ENCODE results near the gene RNF20.

Gene RNF20

GRCh38 chr9:101593345-101593744, 59.7 kb downstream of the RNF20 start:
- Histone ChIP-seq H4K12ac (ENCODE audit: low read depth, low read length) (no peak overlapping the region), H3K4me2 (ENCODE audit: low read length) (no peak overlapping the region), H3K27me3 (ENCODE audit: insufficient read depth, low read length) (no peaks in the 10 kb centered on the region), H3K18ac (ENCODE audit: low read length) (no peak overlapping the region), H3K79me1 (ENCODE audit: low read length) (no peaks in the 10 kb centered on the region), H3K79me2 (ENCODE audit: control insufficient read depth, insufficient read depth, low read length, poor library complexity) (no peaks in the 10 kb centered on the region), H4K91ac (ENCODE audit: low read depth, low read length) (no peak overlapping the region), H3K23ac (ENCODE audit: low read length) (no peak overlapping the region), H3K36me3 (ENCODE audit: control insufficient read depth in 1 of 2, insufficient read depth in 2 of 2, low read length in 2 of 2) (no peaks in the 10 kb centered on the region), H2AK5ac (ENCODE audit: low read length) (no peak overlapping the region), H2AFZ (ENCODE audit: insufficient read depth, low read length, poor library complexity) (no peak overlapping the region), H3K9me3 (ENCODE audit: insufficient read depth, low read depth, low read length) (no peaks in the 10 kb centered on the region), H3K14ac (ENCODE audit: low read length) (no peak overlapping the region), H4K8ac (ENCODE audit: low read depth, low read length) (no peak overlapping the region), H2BK12ac (ENCODE audit: low read length) (no peak overlapping the region), H3K27ac (ENCODE audit: low read depth, low read length) (no peak overlapping the region), H3K4me3 (ENCODE audit: low read depth, low read length) (no peak overlapping the region), H3K9ac (ENCODE audit: low read length) (no peak overlapping the region), H2BK120ac (ENCODE audit: insufficient read depth, low read length, poor library complexity) (no peak overlapping the region), H2BK5ac (ENCODE audit: low read depth, low read length, poor library complexity) (no peak overlapping the region), H3K4ac (ENCODE audit: low read depth, low read length) (no peak overlapping the region), H3K4me1 (ENCODE audit: control insufficient read depth in 1 of 2, insufficient read depth in 2 of 2, low read length in 2 of 2) (no peaks in the 10 kb centered on the region)
- DNase-seq = no peak
- no CpG with 5 or more reads among the region's 2 CpGs for WGBS (ENCODE audit: extremely low coverage, insufficient coverage, insufficient read length)

GRCh38 chr9:101594796-101595195, 61.1 kb downstream of the RNF20 start, which contains the start of gene PPP3R2:
TSS of gene PPP3R2 (minus strand) at chr9:101594969. CDS start at chr9:101594921, 48 bp downstream.
- no peak for DNase-seq
- H3K4me1 ChIP-seq (ENCODE audit: control insufficient read depth in 1 of 2, insufficient read depth in 2 of 2, low read length in 2 of 2) = no peaks in the 10 kb centered on the region
- no peak within 1 kb of the TSS for H3K4ac ChIP-seq (ENCODE audit: low read depth, low read length)
- no peak within 1 kb of the TSS for H4K12ac ChIP-seq (ENCODE audit: low read depth, low read length)
- WGBS (ENCODE audit: extremely low coverage, insufficient coverage, insufficient read length) = no CpG with 5 or more reads among the region's 19 CpGs
- no peaks in the 10 kb centered on the region for H3K27me3 ChIP-seq (ENCODE audit: insufficient read depth, low read length)
- no peaks in the 10 kb centered on the region for H3K79me1 ChIP-seq (ENCODE audit: low read length)
- no peak within 1 kb of the TSS for H4K91ac ChIP-seq (ENCODE audit: low read depth, low read length)
- H3K9me3 ChIP-seq (ENCODE audit: insufficient read depth, low read depth, low read length) = no peaks in the 10 kb centered on the region
- H2BK120ac ChIP-seq (ENCODE audit: insufficient read depth, low read length, poor library complexity) = no peak within 1 kb of the TSS
- no peak within 1 kb of the TSS for H3K23ac ChIP-seq (ENCODE audit: low read length)
- no peak within 1 kb of the TSS for H2AK5ac ChIP-seq (ENCODE audit: low read length)
- no peaks in the 10 kb centered on the region for H3K79me2 ChIP-seq (ENCODE audit: control insufficient read depth, insufficient read depth, low read length, poor library complexity)
- no peak within 1 kb of the TSS for H2BK5ac ChIP-seq (ENCODE audit: low read depth, low read length, poor library complexity)
- no peak within 1 kb of the TSS for H2AFZ ChIP-seq (ENCODE audit: insufficient read depth, low read length, poor library complexity)
- H2BK12ac ChIP-seq (ENCODE audit: low read length) = no peak within 1 kb of the TSS
- no peak within 1 kb of the TSS for H3K4me2 ChIP-seq (ENCODE audit: low read length)
- no peaks in the 10 kb centered on the region for H3K36me3 ChIP-seq (ENCODE audit: control insufficient read depth in 1 of 2, insufficient read depth in 2 of 2, low read length in 2 of 2)
- no peak within 1 kb of the TSS for H3K27ac ChIP-seq (ENCODE audit: low read depth, low read length)
- H4K8ac ChIP-seq (ENCODE audit: low read depth, low read length) = no peak within 1 kb of the TSS
- H3K4me3 ChIP-seq (ENCODE audit: low read depth, low read length) = no peak within 1 kb of the TSS
- H3K9ac ChIP-seq (ENCODE audit: low read length) = no peak within 1 kb of the TSS
- H3K18ac ChIP-seq (ENCODE audit: low read length) = no peak within 1 kb of the TSS
- H3K14ac ChIP-seq (ENCODE audit: low read length) = no peak within 1 kb of the TSS

- Histone ChIP-seq H2AK5ac (ENCODE audit: low read length) (no peak overlapping the region), H3K4me2 (ENCODE audit: low read length) (no peak overlapping the region), H3K23ac (ENCODE audit: low read length) (no peak overlapping the region), H3K14ac (ENCODE audit: low read length) (no peak overlapping the region), H3K9ac (ENCODE audit: low read length) (no peak overlapping the region), H2BK120ac (ENCODE audit: insufficient read depth, low read length, poor library complexity) (no peak overlapping the region), H3K4me1 (ENCODE audit: control insufficient read depth in 1 of 2, insufficient read depth in 2 of 2, low read length in 2 of 2) (no peaks in the 10 kb centered on the region), H2BK5ac (ENCODE audit: low read depth, low read length, poor library complexity) (no peak overlapping the region), H3K36me3 (ENCODE audit: control insufficient read depth in 1 of 2, insufficient read depth in 2 of 2, low read length in 2 of 2) (no peaks in the 10 kb centered on the region), H3K4me3 (ENCODE audit: low read depth, low read length) (no peak overlapping the region), H3K18ac (ENCODE audit: low read length) (no peak overlapping the region), H3K79me1 (ENCODE audit: low read length) (no peaks in the 10 kb centered on the region), H3K4ac (ENCODE audit: low read depth, low read length) (no peak overlapping the region), H3K27me3 (ENCODE audit: insufficient read depth, low read length) (no peaks in the 10 kb centered on the region), H4K91ac (ENCODE audit: low read depth, low read length) (no peak overlapping the region), H2BK12ac (ENCODE audit: low read length) (no peak overlapping the region), H3K9me3 (ENCODE audit: insufficient read depth, low read depth, low read length) (no peaks in the 10 kb centered on the region), H2AFZ (ENCODE audit: insufficient read depth, low read length, poor library complexity) (no peak overlapping the region), H4K12ac (ENCODE audit: low read depth, low read length) (no peak overlapping the region), H3K27ac (ENCODE audit: low read depth, low read length) (no peak overlapping the region), H3K79me2 (ENCODE audit: control insufficient read depth, insufficient read depth, low read length, poor library complexity) (no peaks in the 10 kb centered on the region), H4K8ac (ENCODE audit: low read depth, low read length) (no peak overlapping the region)
- no CpG with 5 or more reads among the region's 11 CpGs for WGBS (ENCODE audit: extremely low coverage, insufficient coverage, insufficient read length)
- peak in 1 of 2 donors; percentile 67 for DNase-seq
Measured at GRCh38 chr9:101601904-101602765, 68.5 kb downstream of the RNF20 start.

GRCh38 chr9:101604296-101604695, 70.6 kb downstream of the RNF20 start:
- H3K14ac ChIP-seq (ENCODE audit: low read length) = no peak overlapping the region
- H2AK5ac ChIP-seq (ENCODE audit: low read length) = no peak overlapping the region
- no peak overlapping the region for H3K18ac ChIP-seq (ENCODE audit: low read length)
- H3K36me3 ChIP-seq (ENCODE audit: control insufficient read depth in 1 of 2, insufficient read depth in 2 of 2, low read length in 2 of 2) = no peaks in the 10 kb centered on the region
- no peak overlapping the region for H4K91ac ChIP-seq (ENCODE audit: low read depth, low read length)
- no peak overlapping the region for H3K9ac ChIP-seq (ENCODE audit: low read length)
- no peak overlapping the region for H3K4ac ChIP-seq (ENCODE audit: low read depth, low read length)
- no peaks in the 10 kb centered on the region for H3K27me3 ChIP-seq (ENCODE audit: insufficient read depth, low read length)
- H3K79me1 ChIP-seq (ENCODE audit: low read length) = no peaks in the 10 kb centered on the region
- peaks cover 3% of the 10 kb centered on the region in 2 experiments for H3K4me1 ChIP-seq (ENCODE audit: control insufficient read depth in 1 of 2, insufficient read depth in 2 of 2, low read length in 2 of 2)
- no peak overlapping the region for H3K4me2 ChIP-seq (ENCODE audit: low read length)
- H2BK120ac ChIP-seq (ENCODE audit: insufficient read depth, low read length, poor library complexity) = no peak overlapping the region
- no peak overlapping the region for H3K23ac ChIP-seq (ENCODE audit: low read length)
- no peak overlapping the region for H3K4me3 ChIP-seq (ENCODE audit: low read depth, low read length)
- no peak overlapping the region for H4K12ac ChIP-seq (ENCODE audit: low read depth, low read length)
- no CpG with 5 or more reads among the region's 2 CpGs for WGBS (ENCODE audit: extremely low coverage, insufficient coverage, insufficient read length)
- no peak overlapping the region for H2BK5ac ChIP-seq (ENCODE audit: low read depth, low read length, poor library complexity)
- no peak overlapping the region for H3K27ac ChIP-seq (ENCODE audit: low read depth, low read length)
- no peak overlapping the region for H2BK12ac ChIP-seq (ENCODE audit: low read length)
- DNase-seq = no peak
- H3K79me2 ChIP-seq (ENCODE audit: control insufficient read depth, insufficient read depth, low read length, poor library complexity) = no peaks in the 10 kb centered on the region
- H3K9me3 ChIP-seq (ENCODE audit: insufficient read depth, low read depth, low read length) = no peaks in the 10 kb centered on the region
- H4K8ac ChIP-seq (ENCODE audit: low read depth, low read length) = no peak overlapping the region
- H2AFZ ChIP-seq (ENCODE audit: insufficient read depth, low read length, poor library complexity) = no peak overlapping the region

Measured in trophoblast cell (in vitro differentiated cells and primary cell).